WI38 (cell line): ENCODE data around the gene ZFP28.

ENCODE experiments used
- H3K4me3 ChIP-seq: 2 replicates; pipeline ENCODE4 v1.5.1; 2011; ENCODE audit warnings: low read depth, mild to moderate bottlenecking, control low read depth, low read length
- CTCF ChIP-seq: IDR thresholded peaks from 2 replicates; pipeline ENCODE4 v1.5.1; 2012; ENCODE audit warnings: low read depth, mild to moderate bottlenecking, control low read depth, low read length

ZFP28 gene

GRCh38 chr19:56567274-56568120 lies 28.7 kb downstream of the ZFP28 start, which contains the start of gene ZNF470:
TSS of gene ZNF470 (plus strand) at chr19:56567468. CDS start at chr19:56570312, 2,844 bp downstream.
- no peak for TF ChIP-seq CTCF
- peak within 1 kb of the TSS; percentile 77 for H3K4me3 ChIP-seq

- TF ChIP-seq CTCF: no peak
- H3K4me3 ChIP-seq: no peak overlapping the region
Measured at GRCh38 chr19:56572589-56572988, 33.8 kb downstream of the ZFP28 start.

- no peak overlapping the region for H3K4me3 ChIP-seq
- TF ChIP-seq CTCF: no peak
Measured at GRCh38 chr19:56573914-56574313, 35.2 kb downstream of the ZFP28 start.

GRCh38 chr19:56577719-56578602 lies 39.2 kb downstream of the ZFP28 start:
- H3K4me3 ChIP-seq: no peak overlapping the region
- no peak for TF ChIP-seq CTCF

- H3K4me3 ChIP-seq: peak overlapping the region; percentile 81
Measured at GRCh38 chr19:56594446-56594782, 55.7 kb downstream of the ZFP28 start.

GRCh38 chr19:56594783-56595547 lies 56.2 kb downstream of the ZFP28 start, which contains the start of gene ZNF71:
TSS of gene ZNF71 (plus strand) at chr19:56595302. CDS start at chr19:56601559, 6,257 bp downstream.
- TF ChIP-seq CTCF: no peak
- peak within 1 kb of the TSS; percentile 81 for H3K4me3 ChIP-seq

More at GRCh38 chr19:56594446-56594782, 55.7 kb downstream of the ZFP28 start:
- no peak for TF ChIP-seq CTCF
